Rectal smooth muscle tissue (tissue), 1 donor: ENCODE measurements around the gene PSAP.

ENCODE experiments used
- H3K27ac ChIP-seq: one replicate; pipeline ENCODE4 v1.7.0; 2013; ENCODE audit warnings: low read depth, low read length, inconsistent platforms
- H3K27me3 ChIP-seq: one replicate; pipeline ENCODE4 v1.7.0; 2013; ENCODE audit warnings: low read length; ENCODE audit not compliant: control insufficient read depth, insufficient read depth
- H3K36me3 ChIP-seq: one replicate; pipeline ENCODE4 v1.7.0; 2013; ENCODE audit warnings: low read length; ENCODE audit not compliant: control insufficient read depth, insufficient read depth
- H3K4me1 ChIP-seq: one replicate; pipeline ENCODE4 v1.7.0; 2013; ENCODE audit warnings: low read length; ENCODE audit not compliant: control insufficient read depth, insufficient read depth
- H3K4me3 ChIP-seq: one replicate; pipeline ENCODE4 v1.7.0; 2013; ENCODE audit warnings: low read length
- H3K9ac ChIP-seq: one replicate; pipeline ENCODE4 v1.7.0; 2013; ENCODE audit warnings: low read length

The PSAP gene

GRCh38 chr10:71784679-71785272 is 66.3 kb downstream of the PSAP start:
- no peaks in the 10 kb centered on the region for H3K36me3 ChIP-seq
- no peak overlapping the region for H3K9ac ChIP-seq
- H3K4me3 ChIP-seq, result no peak overlapping the region
- H3K4me1 ChIP-seq, result no peaks in the 10 kb centered on the region
- H3K27me3 ChIP-seq, result no peaks in the 10 kb centered on the region
- H3K27ac ChIP-seq, result no peak overlapping the region

GRCh38 chr10:71783917-71784678 is 67.0 kb downstream of the PSAP start:
- H3K27ac ChIP-seq, result no peak overlapping the region
- H3K27me3 ChIP-seq, result no peaks in the 10 kb centered on the region
- no peak overlapping the region for H3K9ac ChIP-seq
- no peak overlapping the region for H3K4me3 ChIP-seq
- no peaks in the 10 kb centered on the region for H3K4me1 ChIP-seq
- no peaks in the 10 kb centered on the region for H3K36me3 ChIP-seq

- no peak overlapping the region for H3K9ac ChIP-seq
- no peaks in the 10 kb centered on the region for H3K4me1 ChIP-seq
- H3K36me3 ChIP-seq, result no peaks in the 10 kb centered on the region
- H3K4me3 ChIP-seq, result no peak overlapping the region
- H3K27me3 ChIP-seq, result no peaks in the 10 kb centered on the region
- no peak overlapping the region for H3K27ac ChIP-seq
Observed at GRCh38 chr10:71782917-71783490, 68.0 kb downstream of the PSAP start.

GRCh38 chr10:71782221-71782916 is 68.7 kb downstream of the PSAP start:
- Histone ChIP-seq H3K36me3 (no peaks in the 10 kb centered on the region), H3K4me3 (no peak overlapping the region), H3K4me1 (no peaks in the 10 kb centered on the region), H3K9ac (no peak overlapping the region), H3K27ac (no peak overlapping the region), H3K27me3 (no peaks in the 10 kb centered on the region)

- Histone ChIP-seq H3K27me3 (no peaks in the 10 kb centered on the region), H3K27ac (no peak overlapping the region), H3K4me1 (no peaks in the 10 kb centered on the region), H3K9ac (no peak overlapping the region), H3K36me3 (no peaks in the 10 kb centered on the region), H3K4me3 (no peak overlapping the region)
Observed at GRCh38 chr10:71780719-71781118, 70.3 kb downstream of the PSAP start.

- Histone ChIP-seq H3K9ac (no peak overlapping the region), H3K4me3 (no peak overlapping the region), H3K4me1 (no peaks in the 10 kb centered on the region), H3K27me3 (no peaks in the 10 kb centered on the region), H3K36me3 (no peaks in the 10 kb centered on the region), H3K27ac (no peak overlapping the region)
Observed at GRCh38 chr10:71780156-71780555, 70.9 kb downstream of the PSAP start.

- no peaks in the 10 kb centered on the region for H3K4me1 ChIP-seq
Observed at GRCh38 chr10:71779641-71780040, 71.4 kb downstream of the PSAP start.

GRCh38 chr10:71778071-71778825 is 72.8 kb downstream of the PSAP start:
- Histone ChIP-seq H3K27ac (no peak overlapping the region), H3K4me1 (peaks cover 3% of the 10 kb centered on the region), H3K27me3 (no peaks in the 10 kb centered on the region)

More at GRCh38 chr10:71779641-71780040, 71.4 kb downstream of the PSAP start:
- Histone ChIP-seq H3K27me3 (no peaks in the 10 kb centered on the region), H3K27ac (no peak overlapping the region), H3K9ac (no peak overlapping the region), H3K36me3 (no peaks in the 10 kb centered on the region), H3K4me3 (no peak overlapping the region)

GRCh38 chr10:71777213-71777985 is 73.7 kb downstream of the PSAP start:
- H3K27me3 ChIP-seq, result no peaks in the 10 kb centered on the region

More at GRCh38 chr10:71778071-71778825, 72.8 kb downstream of the PSAP start:
- Histone ChIP-seq H3K4me3 (no peak overlapping the region), H3K36me3 (no peaks in the 10 kb centered on the region), H3K9ac (no peak overlapping the region)

GRCh38 chr10:71776481-71776925 is 74.5 kb downstream of the PSAP start:
- peaks cover 14% of the 10 kb centered on the region for H3K4me1 ChIP-seq
- H3K9ac ChIP-seq, result no peak overlapping the region
- H3K27me3 ChIP-seq, result no peaks in the 10 kb centered on the region
- no peaks in the 10 kb centered on the region for H3K36me3 ChIP-seq
- no peak overlapping the region for H3K27ac ChIP-seq
- H3K4me3 ChIP-seq, result no peak overlapping the region

More at GRCh38 chr10:71777213-71777985, 73.7 kb downstream of the PSAP start:
- peaks cover 7% of the 10 kb centered on the region for H3K4me1 ChIP-seq
- H3K4me3 ChIP-seq, result no peak overlapping the region
- no peak overlapping the region for H3K9ac ChIP-seq
- no peak overlapping the region for H3K27ac ChIP-seq
- H3K36me3 ChIP-seq, result no peaks in the 10 kb centered on the region

GRCh38 chr10:71774916-71775702 is 75.9 kb downstream of the PSAP start:
- H3K27me3 ChIP-seq, result no peaks in the 10 kb centered on the region
- H3K9ac ChIP-seq, result no peak overlapping the region
- peaks cover 24% of the 10 kb centered on the region for H3K4me1 ChIP-seq
- H3K4me3 ChIP-seq, result no peak overlapping the region
- H3K27ac ChIP-seq, result no peak overlapping the region
- H3K36me3 ChIP-seq, result no peaks in the 10 kb centered on the region
